Measurements from ENCODE around the gene TPM2.

DNA sequence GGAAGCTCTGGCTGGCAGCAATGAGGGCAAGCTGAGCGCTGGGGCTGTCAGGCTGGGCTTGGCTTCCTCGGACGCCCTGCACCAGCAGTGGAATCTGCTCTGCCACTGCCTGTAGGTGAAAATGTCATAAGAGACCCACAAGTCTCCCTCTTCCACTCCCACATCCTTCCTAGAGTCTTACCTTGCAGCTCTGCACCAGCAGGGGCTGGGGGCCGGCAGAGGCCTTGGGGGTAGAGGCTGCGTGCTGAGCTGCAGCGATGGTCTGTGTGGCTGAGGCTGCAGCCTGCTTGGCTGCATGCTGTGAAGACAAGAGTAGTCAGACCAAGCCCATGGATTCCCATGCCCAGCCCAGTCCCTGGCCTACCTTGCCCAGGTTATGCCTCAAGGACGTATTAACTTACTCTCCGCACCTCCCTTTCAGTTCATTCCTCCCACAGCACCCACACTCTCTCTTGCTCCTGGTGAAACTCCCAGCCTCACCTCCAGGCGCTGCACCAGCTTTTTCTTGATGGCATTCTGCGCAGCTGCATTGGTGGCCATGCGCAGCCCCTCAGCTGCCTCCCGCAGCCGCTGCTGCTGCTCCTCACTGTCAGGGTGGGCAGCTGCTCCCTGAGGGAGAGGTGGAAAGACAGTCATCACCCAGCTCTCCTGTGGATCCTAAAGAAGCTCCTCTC, 25.0 kb upstream of the TPM2 start:
- no peak for TF ChIP-seq POLR2A (IDR thresholded peaks at IDR 0.05)
- TF ChIP-seq, protein P1, sequence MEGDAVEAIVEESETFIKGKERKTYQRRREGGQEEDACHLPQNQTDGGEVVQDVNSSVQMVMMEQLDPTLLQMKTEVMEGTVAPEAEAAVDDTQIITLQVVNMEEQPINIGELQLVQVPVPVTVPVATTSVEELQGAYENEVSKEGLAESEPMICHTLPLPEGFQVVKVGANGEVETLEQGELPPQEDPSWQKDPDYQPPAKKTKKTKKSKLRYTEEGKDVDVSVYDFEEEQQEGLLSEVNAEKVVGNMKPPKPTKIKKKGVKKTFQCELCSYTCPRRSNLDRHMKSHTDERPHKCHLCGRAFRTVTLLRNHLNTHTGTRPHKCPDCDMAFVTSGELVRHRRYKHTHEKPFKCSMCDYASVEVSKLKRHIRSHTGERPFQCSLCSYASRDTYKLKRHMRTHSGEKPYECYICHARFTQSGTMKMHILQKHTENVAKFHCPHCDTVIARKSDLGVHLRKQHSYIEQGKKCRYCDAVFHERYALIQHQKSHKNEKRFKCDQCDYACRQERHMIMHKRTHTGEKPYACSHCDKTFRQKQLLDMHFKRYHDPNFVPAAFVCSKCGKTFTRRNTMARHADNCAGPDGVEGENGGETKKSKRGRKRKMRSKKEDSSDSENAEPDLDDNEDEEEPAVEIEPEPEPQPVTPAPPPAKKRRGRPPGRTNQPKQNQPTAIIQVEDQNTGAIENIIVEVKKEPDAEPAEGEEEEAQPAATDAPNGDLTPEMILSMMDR (IDR thresholded peaks at IDR 0.05), result no peak

Measured in sigmoid colon (tissue), 3 donors.